ENCODE data around the gene ACO2. TPM values are rescaled to one million over a fixed set of nuclear protein-coding genes. Genes with fewer than 3 reads are reported as not detected.
A peak's percentile ranks its signal among the peaks of the same experiment; 100 is the strongest.

ACO2 gene
- total and polyA plus RNA-seq, 2 of the 13 experiments (the other 11 are each of a cell fraction or from before 2014, with no cell fraction given), result 19.2 to 45.6 TPM

GRCh38 chr22:41447435-41448188 lies 21.3 kb upstream of the ACO2 start (continued):
- TF ChIP-seq AFF4 (CRISPR knock-in tag; IDR thresholded peaks at IDR 0.05), result peak; percentile 54; the same call in 1 of the 2 replicates
- TF ChIP-seq ZNF691 (CRISPR knock-in tag; IDR thresholded peaks at IDR 0.05; ENCODE audit: borderline replicate concordance, low read depth), result 0 out of 2 replicates have a peak, but pooled peaks have one; percentile 23
- no peak for TF ChIP-seq TCF7 (IDR thresholded peaks at IDR 0.05; ENCODE audit: low read depth)
- 0 out of 2 replicates have a peak, but pooled peaks have one; percentile 7 for TF ChIP-seq ZNF138 (CRISPR knock-in tag; IDR thresholded peaks at IDR 0.05; ENCODE audit: low read depth)
- peak; percentile 89; the same call in 1 of the 2 replicates for TF ChIP-seq ZNF296 (CRISPR knock-in tag; conservative IDR thresholded peaks at IDR 0.05)
- TF ChIP-seq SSRP1 (CRISPR knock-in tag; IDR thresholded peaks at IDR 0.05), result 0 out of 2 replicates have a peak, but pooled peaks have one; percentile 52
- 0 out of 2 replicates have a peak, but pooled peaks have one; percentile 3 for TF ChIP-seq CHCHD3 (CRISPR knock-in tag; IDR thresholded peaks at IDR 0.05)
- no peak for TF ChIP-seq TBP (CRISPR knock-in tag; IDR thresholded peaks at IDR 0.05)
- TF ChIP-seq SIN3A (IDR thresholded peaks at IDR 0.05; ENCODE audit: borderline replicate concordance, low read depth, low read length), result peak; percentile 72; the same call in 1 of the 2 replicates
- no peak for TF ChIP-seq TRIM24 (CRISPR knock-in tag; IDR thresholded peaks at IDR 0.05)
- TF ChIP-seq HES4 (CRISPR knock-in tag; IDR thresholded peaks at IDR 0.05; ENCODE audit: borderline replicate concordance), result peak; percentile 79; the same call in 1 of the 2 replicates
- no peak for TF ChIP-seq SYNCRIP (IDR thresholded peaks at IDR 0.05; ENCODE audit: insufficient read depth, low read depth, low read length)
- TF ChIP-seq PRMT3 (CRISPR knock-in tag; IDR thresholded peaks at IDR 0.05; ENCODE audit: borderline replicate concordance, low read depth), result peak; percentile 34
- peak; percentile 24; the same call in 1 of the 2 replicates for TF ChIP-seq SP4 (CRISPR knock-in tag; IDR thresholded peaks at IDR 0.05)
- no peak for TF ChIP-seq IKZF5 (CRISPR knock-in tag; IDR thresholded peaks at IDR 0.05)
- TF ChIP-seq ZC3H4 (CRISPR knock-in tag; IDR thresholded peaks at IDR 0.05; ENCODE audit: borderline replicate concordance), result peak; percentile 33
- no peak for TF ChIP-seq ZKSCAN1 (IDR thresholded peaks at IDR 0.05; ENCODE audit: low read length)
- TF ChIP-seq RBFOX2 (IDR thresholded peaks at IDR 0.05; ENCODE audit: low read depth, low read length), result peak; percentile 94
- TF ChIP-seq ZNF724P (CRISPR knock-in tag; IDR thresholded peaks at IDR 0.05; ENCODE audit: borderline replicate concordance), result no peak
- TF ChIP-seq ZNF317 (CRISPR knock-in tag; IDR thresholded peaks at IDR 0.05), result no peak
- no peak for TF ChIP-seq GATAD2A (CRISPR knock-in tag; IDR thresholded peaks at IDR 0.05)
- no peak for TF ChIP-seq TCF12 (IDR thresholded peaks at IDR 0.05)
- TF ChIP-seq TCF12 (CRISPR knock-in tag; IDR thresholded peaks at IDR 0.05), result no peak; the same call in 1 of the 2 replicates
- 0 out of 2 replicates have a peak, but pooled peaks have one; percentile 68 for TF ChIP-seq FLYWCH1 (CRISPR knock-in tag; IDR thresholded peaks at IDR 0.05)
- TF ChIP-seq KDM5B (CRISPR knock-in tag; IDR thresholded peaks at IDR 0.05; ENCODE audit: borderline replicate concordance), result 0 out of 2 replicates have a peak, but pooled peaks have one; percentile 25
- no peak for TF ChIP-seq ZNF253 (CRISPR knock-in tag; IDR thresholded peaks at IDR 0.05; ENCODE audit: borderline replicate concordance)

All from HepG2 (cell line).